ENCODE data around the gene CDCP1. TPM values are rescaled to one million over a fixed set of nuclear protein-coding genes. Genes with fewer than 3 reads are reported as not detected.
A peak's percentile ranks its signal among the peaks of the same experiment; 100 is the strongest.

The CDCP1 gene
- total RNA-seq, 1 experiment from 2014 or later, result 180 TPM

DNA sequence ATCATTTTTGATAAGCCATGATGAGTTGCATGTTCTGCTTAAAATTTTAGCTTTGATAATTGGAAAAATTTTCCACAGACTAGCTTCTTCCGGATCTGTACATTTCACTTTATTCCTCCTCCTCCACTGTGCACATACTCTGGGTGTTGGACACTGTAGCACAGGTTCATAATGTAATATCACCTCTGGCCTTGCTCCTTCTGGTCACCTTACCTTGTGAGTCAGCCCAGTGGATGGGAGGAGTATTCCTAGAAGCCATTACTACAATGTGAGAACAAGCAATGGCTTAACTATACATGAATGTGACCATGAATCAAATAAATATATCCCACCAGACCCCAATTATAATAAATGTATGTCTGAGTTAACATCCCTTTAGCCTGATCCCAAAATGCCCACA lies 6.1 kb upstream of the CDCP1 start:
- TF ChIP-seq, protein P1, sequence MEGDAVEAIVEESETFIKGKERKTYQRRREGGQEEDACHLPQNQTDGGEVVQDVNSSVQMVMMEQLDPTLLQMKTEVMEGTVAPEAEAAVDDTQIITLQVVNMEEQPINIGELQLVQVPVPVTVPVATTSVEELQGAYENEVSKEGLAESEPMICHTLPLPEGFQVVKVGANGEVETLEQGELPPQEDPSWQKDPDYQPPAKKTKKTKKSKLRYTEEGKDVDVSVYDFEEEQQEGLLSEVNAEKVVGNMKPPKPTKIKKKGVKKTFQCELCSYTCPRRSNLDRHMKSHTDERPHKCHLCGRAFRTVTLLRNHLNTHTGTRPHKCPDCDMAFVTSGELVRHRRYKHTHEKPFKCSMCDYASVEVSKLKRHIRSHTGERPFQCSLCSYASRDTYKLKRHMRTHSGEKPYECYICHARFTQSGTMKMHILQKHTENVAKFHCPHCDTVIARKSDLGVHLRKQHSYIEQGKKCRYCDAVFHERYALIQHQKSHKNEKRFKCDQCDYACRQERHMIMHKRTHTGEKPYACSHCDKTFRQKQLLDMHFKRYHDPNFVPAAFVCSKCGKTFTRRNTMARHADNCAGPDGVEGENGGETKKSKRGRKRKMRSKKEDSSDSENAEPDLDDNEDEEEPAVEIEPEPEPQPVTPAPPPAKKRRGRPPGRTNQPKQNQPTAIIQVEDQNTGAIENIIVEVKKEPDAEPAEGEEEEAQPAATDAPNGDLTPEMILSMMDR (IDR thresholded peaks at IDR 0.05; ENCODE audit: unreplicated experiment), result no peak
- Mint-ChIP-seq H3K4me3 (ENCODE audit: unreplicated experiment) (no peak overlapping the region), H3K4me1 (ENCODE audit: insufficient read depth, unreplicated experiment) (peaks cover 12% of the 10 kb centered on the region), H3K36me3 (ENCODE audit: insufficient read depth, unreplicated experiment) (no peaks in the 10 kb centered on the region), H3K9me3 (ENCODE audit: unreplicated experiment) (peaks cover 8% of the 10 kb centered on the region), H3K27ac (ENCODE audit: low read depth, unreplicated experiment) (no peak overlapping the region), H3K27me3 (ENCODE audit: insufficient read depth, unreplicated experiment) (no peaks in the 10 kb centered on the region)
- CTCF ChIA-PET, result interaction anchor here (0.5 to 0.8 kb wide), 3 partner anchors 64 to 238 kb away, joined by 3 to 4 read pairs (median 3); no protein-coding TSS in a partner anchor
- DNase-seq (ENCODE audit: unreplicated experiment), result no peak
- BruUV-seq (replicated peaks), result no TSS peak
- POLR2A ChIA-PET, result interaction anchor here (1.3 kb wide), 1 partner anchor 22 kb away, joined by 4 read pairs; no protein-coding TSS in a partner anchor
- intact Hi-C loops (cut with micrococcal nuclease), result no loop called here

DNA sequence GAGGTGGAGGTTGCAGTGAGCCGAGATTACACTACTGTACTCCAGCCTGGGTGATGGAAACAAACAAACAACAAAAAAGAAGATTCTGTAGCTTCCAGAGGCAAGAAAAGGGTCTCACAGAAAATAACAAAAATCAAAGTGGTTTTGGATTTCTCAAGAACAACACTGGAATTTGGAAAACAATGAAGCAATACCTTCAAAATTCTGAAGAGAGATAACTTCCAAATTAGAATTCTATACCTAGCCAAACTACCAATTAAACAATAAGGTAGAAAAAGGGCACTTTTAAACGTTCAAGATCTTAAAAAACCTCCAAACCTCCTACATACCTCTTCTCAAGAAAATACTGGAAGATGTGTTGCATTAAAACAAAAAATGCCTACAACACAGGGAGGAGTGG lies 4.9 kb upstream of the CDCP1 start:
- intact Hi-C loops (cut with micrococcal nuclease), result no loop called here
- ChIA-PET CTCF (interaction anchor here (0.6 kb wide), 1 partner anchor 59 kb away, joined by 3 read pairs; no protein-coding TSS in a partner anchor), POLR2A (interaction anchor here (9.4 kb wide), 1 partner anchor 28 kb away, joined by 192 read pairs; no protein-coding TSS in a partner anchor)
- peaks cover 12% of the 10 kb centered on the region for H3K4me1 Mint-ChIP-seq (ENCODE audit: insufficient read depth, unreplicated experiment)
- H3K4me3 Mint-ChIP-seq (ENCODE audit: unreplicated experiment), result no peak overlapping the region
- H3K27ac Mint-ChIP-seq (ENCODE audit: low read depth, unreplicated experiment), result no peak overlapping the region
- TF ChIP-seq, protein P1 (IDR thresholded peaks at IDR 0.05; ENCODE audit: unreplicated experiment), result no peak
- H3K27me3 Mint-ChIP-seq (ENCODE audit: insufficient read depth, unreplicated experiment), result no peaks in the 10 kb centered on the region
- H3K9me3 Mint-ChIP-seq (ENCODE audit: unreplicated experiment), result peaks cover 8% of the 10 kb centered on the region
- no peak for DNase-seq (ENCODE audit: unreplicated experiment)
- H3K36me3 Mint-ChIP-seq (ENCODE audit: insufficient read depth, unreplicated experiment), result no peaks in the 10 kb centered on the region
- no TSS peak for BruUV-seq (replicated peaks)

DNA sequence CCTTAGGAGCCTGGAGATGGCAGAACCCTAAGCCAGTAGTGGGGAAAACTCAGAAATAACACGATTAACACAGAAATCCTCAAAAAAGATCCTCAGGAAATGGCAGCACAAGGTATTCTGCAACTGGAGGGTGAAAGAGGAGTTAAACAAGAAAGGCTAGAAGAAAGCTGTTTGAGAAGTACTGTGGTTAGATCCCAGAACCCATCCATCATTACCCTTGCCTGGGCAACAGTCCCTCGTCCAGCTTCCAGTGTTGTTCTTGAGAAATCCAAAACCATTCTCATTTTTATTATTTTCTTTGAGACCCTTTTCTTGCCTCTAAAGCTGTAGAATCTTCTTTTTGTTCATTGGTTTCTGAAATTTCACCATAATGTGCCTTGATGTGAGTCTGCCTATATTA lies 2.7 kb upstream of the CDCP1 start:
- Mint-ChIP-seq H3K4me3 (ENCODE audit: unreplicated experiment) (no peak overlapping the region), H3K36me3 (ENCODE audit: insufficient read depth, unreplicated experiment) (peaks cover under 1% of the 10 kb centered on the region), H3K27ac (ENCODE audit: low read depth, unreplicated experiment) (no peak overlapping the region), H3K4me1 (ENCODE audit: insufficient read depth, unreplicated experiment) (peaks cover 7% of the 10 kb centered on the region), H3K9me3 (ENCODE audit: unreplicated experiment) (peaks cover 8% of the 10 kb centered on the region), H3K27me3 (ENCODE audit: insufficient read depth, unreplicated experiment) (no peaks in the 10 kb centered on the region)
- POLR2A ChIA-PET, result interaction anchor here (0.8 to 9.4 kb wide), 3 partner anchors 18 to 35 kb away, joined by 3 to 192 read pairs (median 4); no protein-coding TSS in a partner anchor
- TF ChIP-seq, protein P1 (IDR thresholded peaks at IDR 0.05; ENCODE audit: unreplicated experiment), result no peak
- intact Hi-C loops (cut with micrococcal nuclease), result loop anchor here (5.0 kb wide), 1 partner anchor 57 kb away; no protein-coding TSS in a partner anchor
- no TSS peak for BruUV-seq (replicated peaks)
- no peak for DNase-seq (ENCODE audit: unreplicated experiment)
- CTCF ChIA-PET, result interaction anchor here (0.6 to 5.2 kb wide), 3 partner anchors 61 to 107 kb away, joined by 3 to 38 read pairs (median 8); no protein-coding TSS in a partner anchor

DNA sequence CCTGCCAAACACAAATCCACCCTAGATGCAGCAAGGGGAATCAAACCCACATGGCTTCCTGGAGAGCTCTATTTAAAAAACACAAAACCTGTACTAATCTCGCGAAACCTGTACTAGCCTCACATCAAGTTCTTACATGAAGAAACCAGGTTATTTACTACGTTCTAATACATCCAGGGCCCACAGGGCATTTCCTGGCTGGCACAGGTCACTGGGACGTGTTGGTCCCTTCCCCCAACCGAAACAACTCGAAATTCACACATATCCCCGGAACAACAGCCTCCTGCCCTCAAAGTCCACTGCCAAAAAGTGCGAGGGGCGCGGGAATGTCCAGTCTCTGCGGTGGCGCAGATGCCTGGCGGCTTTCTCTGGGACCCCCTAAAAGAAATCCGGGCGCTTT lies 955 bp downstream of the CDCP1 start:
- peak overlapping the region; percentile 91 for H3K27ac Mint-ChIP-seq (ENCODE audit: low read depth, unreplicated experiment)
- H3K9me3 Mint-ChIP-seq (ENCODE audit: unreplicated experiment), result peaks cover 7% of the 10 kb centered on the region
- no peaks in the 10 kb centered on the region for H3K27me3 Mint-ChIP-seq (ENCODE audit: insufficient read depth, unreplicated experiment)
- peaks cover 28% of the 10 kb centered on the region for H3K4me1 Mint-ChIP-seq (ENCODE audit: insufficient read depth, unreplicated experiment)
- TF ChIP-seq, protein P1 (IDR thresholded peaks at IDR 0.05; ENCODE audit: unreplicated experiment), result no peak
- peak overlapping the region; percentile 88 for H3K4me3 Mint-ChIP-seq (ENCODE audit: unreplicated experiment)
- BruUV-seq (replicated peaks), result TSS peak; percentile 5
- DNase-seq (ENCODE audit: unreplicated experiment), result peak; percentile 75
- intact Hi-C loops (cut with micrococcal nuclease), result loop anchor here (2.0 to 5.0 kb wide), 2 partner anchors 53 to 56 kb away; no protein-coding TSS in a partner anchor
- H3K36me3 Mint-ChIP-seq (ENCODE audit: insufficient read depth, unreplicated experiment), result peaks cover 6% of the 10 kb centered on the region
- CTCF ChIA-PET, result interaction anchor here (0.7 to 5.2 kb wide), 9 partner anchors 9 to 104 kb away, joined by 3 to 38 read pairs (median 4); no protein-coding TSS in a partner anchor
- POLR2A ChIA-PET, result interaction anchor here (0.6 to 9.4 kb wide), 23 partner anchors 9 to 342 kb away, joined by 3 to 192 read pairs (median 10); no protein-coding TSS in a partner anchor

Measured in MCF 10A (cell line).